ENCODE results near the gene THEM4. TPM values are rescaled to one million over a fixed set of nuclear protein-coding genes. Genes with fewer than 3 reads are reported as not detected.
"Not testable (repeated sequence)": the region's sequence is repeated elsewhere in the genome, so short reads cannot be mapped to it uniquely, and the experiment has no call there.

THEM4 gene
- total RNA-seq, 2 experiments from 2014 or later: 24.0 to 24.5 TPM

GRCh38 chr1:151907363-151908139 lies 1.8 kb downstream of the THEM4 start:
- no peaks in the 10 kb centered on the region for H3K27me3 ChIP-seq (ENCODE audit: control insufficient read depth in 1 of 2, insufficient read depth in 2 of 2, low read length in 2 of 2)
- peak overlapping the region; percentile 89 for H3K27ac Mint-ChIP-seq
- intact Hi-C loops (cut with DNase I, micrococcal nuclease): no loop called here
- H3K9me3 Mint-ChIP-seq: peaks cover 3% of the 10 kb centered on the region
- DNase-seq: no peak
- peaks cover 60% of the 10 kb centered on the region for H3K4me1 Mint-ChIP-seq (ENCODE audit: low read depth)
- H3K9me3 ChIP-seq (ENCODE audit: control insufficient read depth in 1 of 2, insufficient read depth in 1 of 2, low read length in 2 of 2): peaks cover 9 to 26% of the 10 kb centered on the region in 2 experiments
- H3K36me3 ChIP-seq (ENCODE audit: insufficient read depth, low read length): peaks cover 10% of the 10 kb centered on the region
- peak overlapping the region in 1 of 2 donors; percentile 11 for H3K27ac ChIP-seq (ENCODE audit: low read depth in 1 of 2, low read length in 2 of 2)
- ATAC-seq (ENCODE audit: poor library complexity): no peak
- POLR2A ChIA-PET: interaction anchor here (0.8 to 8.1 kb wide), 4 partner anchors 10 to 83 kb away, joined by 3 to 106 read pairs (median 4); no protein-coding TSS in a partner anchor
- no peak for TF ChIP-seq CTCF (IDR thresholded peaks at IDR 0.05)
- no peak overlapping the region for H3K4me3 ChIP-seq (ENCODE audit: low read length)
- CTCF ChIA-PET: interaction anchor here (1.5 to 3.2 kb wide), 3 partner anchors 10 to 16 kb away, joined by 8 to 27 read pairs (median 10); no protein-coding TSS in a partner anchor
- H3K36me3 Mint-ChIP-seq (ENCODE audit: low read depth): peaks cover 56% of the 10 kb centered on the region
- peaks cover 50% of the 10 kb centered on the region for H3K4me1 ChIP-seq (ENCODE audit: insufficient read depth, low read length)
- no peaks in the 10 kb centered on the region for H3K27me3 Mint-ChIP-seq
- H3K4me3 Mint-ChIP-seq: peak overlapping the region; percentile 88

DNA sequence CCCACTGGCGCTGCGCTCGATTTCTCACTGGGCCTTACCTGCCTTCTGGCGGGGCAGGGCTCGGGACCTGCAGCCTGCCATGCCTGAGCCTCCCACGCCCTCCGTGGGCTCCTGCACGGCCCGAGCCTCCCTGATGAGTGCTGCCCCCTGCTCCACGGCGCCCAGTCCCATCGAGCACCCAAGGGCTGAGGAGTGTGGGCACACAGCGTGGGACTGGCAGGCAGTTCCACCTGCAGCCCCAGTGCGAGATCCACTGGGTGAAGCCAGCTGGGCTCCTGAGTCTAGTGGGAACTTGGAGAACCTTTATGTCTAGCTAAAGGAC lies 3.0 kb downstream of the THEM4 start:
- H3K4me3 Mint-ChIP-seq; ATAC-seq (ENCODE audit: poor library complexity); H3K4me3 ChIP-seq (ENCODE audit: low read length); H3K27me3 ChIP-seq (ENCODE audit: control insufficient read depth in 1 of 2, insufficient read depth in 2 of 2, low read length in 2 of 2); CTCF ChIA-PET; H3K36me3 ChIP-seq (ENCODE audit: insufficient read depth, low read length); H3K27me3 Mint-ChIP-seq; intact Hi-C loops (cut with DNase I, micrococcal nuclease); H3K9me3 Mint-ChIP-seq: not testable (repeated sequence)
- peak in 1 of 14 experiments; percentile 14 for DNase-seq
- Mint-ChIP-seq H3K36me3 (ENCODE audit: low read depth) (peaks cover 64% of the 10 kb centered on the region), H3K4me1 (ENCODE audit: low read depth) (peaks cover 69% of the 10 kb centered on the region), H3K27ac (peak overlapping the region; percentile 89)
- H3K9me3 ChIP-seq (ENCODE audit: control insufficient read depth in 1 of 2, insufficient read depth in 1 of 2, low read length in 2 of 2): peaks cover 9 to 32% of the 10 kb centered on the region in 2 experiments
- peaks cover 60% of the 10 kb centered on the region for H3K4me1 ChIP-seq (ENCODE audit: insufficient read depth, low read length)
- POLR2A ChIA-PET: interaction anchor here (0.6 to 8.1 kb wide), 2 partner anchors 9 to 244 kb away, joined by 3 to 106 read pairs; no protein-coding TSS in a partner anchor
- peak overlapping the region; percentile 69 to 75 for H3K27ac ChIP-seq (ENCODE audit: low read depth in 1 of 2, low read length in 2 of 2)

- H3K27ac ChIP-seq (ENCODE audit: low read depth in 1 of 2, low read length in 2 of 2): peak overlapping the region; percentile 69 to 75
- H3K27me3 ChIP-seq (ENCODE audit: control insufficient read depth in 1 of 2, insufficient read depth in 2 of 2, low read length in 2 of 2); H3K36me3 ChIP-seq (ENCODE audit: insufficient read depth, low read length); H3K9me3 Mint-ChIP-seq; H3K27me3 Mint-ChIP-seq; CTCF ChIA-PET: not testable (repeated sequence)
- DNase-seq (peak in 10 of 14 experiments; percentile 25 to 68 (median 38)), ATAC-seq (ENCODE audit: poor library complexity) (peak; percentile 39)
- peak overlapping the region; percentile 74 for H3K4me3 Mint-ChIP-seq
- intact Hi-C loops (cut with DNase I, micrococcal nuclease): loop anchor here in 1 of 2 experiments (2.0 kb wide), 1 partner anchor 17 kb away; no protein-coding TSS in a partner anchor
- peaks cover 63% of the 10 kb centered on the region for H3K4me1 ChIP-seq (ENCODE audit: insufficient read depth, low read length)
- peaks cover 68% of the 10 kb centered on the region for H3K36me3 Mint-ChIP-seq (ENCODE audit: low read depth)
- H3K4me1 Mint-ChIP-seq (ENCODE audit: low read depth): peaks cover 69% of the 10 kb centered on the region
- peak overlapping the region; percentile 24 for H3K4me3 ChIP-seq (ENCODE audit: low read length)
- peaks cover 9 to 32% of the 10 kb centered on the region in 2 experiments for H3K9me3 ChIP-seq (ENCODE audit: control insufficient read depth in 1 of 2, insufficient read depth in 1 of 2, low read length in 2 of 2)
- peak overlapping the region; percentile 92 for H3K27ac Mint-ChIP-seq
- POLR2A ChIA-PET: interaction anchor here (0.6 to 8.1 kb wide), 16 partner anchors 8 to 244 kb away, joined by 3 to 106 read pairs (median 5); partner anchors contain the start of genes S100A10 and TDRKH
Measured at GRCh38 chr1:151905443-151906323, 3.6 kb downstream of the THEM4 start.
